GM23338 (cell line): ENCODE measurements around the gene CHRD.

Source experiments
- CREB1 ChIP-seq: fragments of 250-450 bp; sonication (Bioruptor Pico); IDR thresholded peaks from 2 replicates; pipeline ENCODE4 v1.5.0; 2020; ENCODE audit warnings: low read depth, mild to moderate bottlenecking, moderate library complexity
- EZH2 ChIP-seq: fragments of 200-600 bp; sonication (generic); IDR thresholded peaks from one replicate; pipeline ENCODE4 v1.8.0; 2017; ENCODE audit warnings: antibody characterized with exemption, mild to moderate bottlenecking, low read depth; ENCODE audit not compliant: unreplicated experiment
- POLR2AphosphoS5 ChIP-seq: IDR thresholded peaks from 2 replicates; pipeline ENCODE4 v1.6.1; 2016; ENCODE audit warnings: antibody characterized with exemption, low read depth
- TF ChIP-seq, protein P1 (sequence below), 2 experiments: fragments of 200-600 bp in 1 of 2; sonication (generic) in 1 of 2; conservative IDR thresholded peaks; 2 replicates each; pipeline versions ENCODE4 v1.5.1 to v1.6.1; 2016 to 2017; ENCODE audit warnings: antibody characterized with exemption in 2 of 2, low read depth in 2 of 2, mild to moderate bottlenecking in 2 of 2, moderate library complexity in 1 of 2

GRCh38 chr3:184337399-184337714 is 42.5 kb upstream of the CHRD start, which contains the start of gene FAM131A:
- TF ChIP-seq POLR2AphosphoS5 (no peak), CREB1 (CRISPR knock-in tag) (no peak), EZH2 (no peak)
- TF ChIP-seq, protein P1, sequence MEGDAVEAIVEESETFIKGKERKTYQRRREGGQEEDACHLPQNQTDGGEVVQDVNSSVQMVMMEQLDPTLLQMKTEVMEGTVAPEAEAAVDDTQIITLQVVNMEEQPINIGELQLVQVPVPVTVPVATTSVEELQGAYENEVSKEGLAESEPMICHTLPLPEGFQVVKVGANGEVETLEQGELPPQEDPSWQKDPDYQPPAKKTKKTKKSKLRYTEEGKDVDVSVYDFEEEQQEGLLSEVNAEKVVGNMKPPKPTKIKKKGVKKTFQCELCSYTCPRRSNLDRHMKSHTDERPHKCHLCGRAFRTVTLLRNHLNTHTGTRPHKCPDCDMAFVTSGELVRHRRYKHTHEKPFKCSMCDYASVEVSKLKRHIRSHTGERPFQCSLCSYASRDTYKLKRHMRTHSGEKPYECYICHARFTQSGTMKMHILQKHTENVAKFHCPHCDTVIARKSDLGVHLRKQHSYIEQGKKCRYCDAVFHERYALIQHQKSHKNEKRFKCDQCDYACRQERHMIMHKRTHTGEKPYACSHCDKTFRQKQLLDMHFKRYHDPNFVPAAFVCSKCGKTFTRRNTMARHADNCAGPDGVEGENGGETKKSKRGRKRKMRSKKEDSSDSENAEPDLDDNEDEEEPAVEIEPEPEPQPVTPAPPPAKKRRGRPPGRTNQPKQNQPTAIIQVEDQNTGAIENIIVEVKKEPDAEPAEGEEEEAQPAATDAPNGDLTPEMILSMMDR (conservative IDR thresholded peaks at IDR 0.05; ENCODE audit: low read depth in 2 of 2) = no peak
